Superior temporal gyrus (tissue), 1 donor: Measurements from ENCODE around the gene ARSG.
A peak's percentile ranks its signal among the peaks of the same experiment; 100 is the strongest.
"Not testable (repeated sequence)": the region's sequence is repeated elsewhere in the genome, so short reads cannot be mapped to it uniquely, and the experiment has no call there.

Source experiments
- DNase-seq: peaks from one replicate; pipeline ENCODE4 v3.0.0-alpha.2; 2016; ENCODE audit errors: extremely low spot score

Gene ARSG

GRCh38 chr17:68290955-68291835, at the start of gene ARSG, which contains the start of gene SLC16A6:
Gene ARSG (plus strand): TSS chr17:68291495. CDS start chr17:68307494, 15,999 bp downstream.
Gene SLC16A6 (minus strand): TSS chr17:68291127. CDS start chr17:68278320, 12,807 bp downstream.
- no peak for DNase-seq

- no peak for DNase-seq
These were observed 44.8 kb upstream of the ARSG start for GRCh38 chr17:68246271-68247028.

GRCh38 chr17:68247445-68248198, 43.7 kb upstream of the ARSG start, which contains the start of gene AMZ2:
Gene AMZ2 (plus strand): TSS chr17:68248043. CDS start chr17:68250188, 2,145 bp downstream.
- DNase-seq: peak; percentile 97

- peak; percentile 68 for DNase-seq
These were observed 43.0 kb upstream of the ARSG start for GRCh38 chr17:68248199-68248825.

GRCh38 chr17:68248891-68249290, 42.4 kb upstream of the ARSG start:
- DNase-seq: no peak

GRCh38 chr17:68249354-68249765, 41.9 kb upstream of the ARSG start:
- DNase-seq: no peak

GRCh38 chr17:68253426-68253825, 37.9 kb upstream of the ARSG start:
- not testable (repeated sequence) for DNase-seq

- DNase-seq: no peak
These were observed 36.1 kb upstream of the ARSG start for GRCh38 chr17:68255151-68255550.

GRCh38 chr17:68255731-68256538, 35.4 kb upstream of the ARSG start:
- no peak for DNase-seq

- DNase-seq: not testable (repeated sequence)
These were observed 34.6 kb upstream of the ARSG start for GRCh38 chr17:68256701-68257100.

GRCh38 chr17:68257934-68258333, 33.4 kb upstream of the ARSG start:
- DNase-seq: no peak

GRCh38 chr17:68258890-68259647, 32.2 kb upstream of the ARSG start:
- not testable (repeated sequence) for DNase-seq

- DNase-seq: not testable (repeated sequence)
These were observed 31.7 kb upstream of the ARSG start for GRCh38 chr17:68259648-68259951.

GRCh38 chr17:68260051-68260762, 31.1 kb upstream of the ARSG start:
- no peak for DNase-seq

GRCh38 chr17:68262467-68262866, 28.8 kb upstream of the ARSG start:
- DNase-seq: not testable (repeated sequence)

- peak; percentile 69 for DNase-seq
These were observed 28.1 kb upstream of the ARSG start for GRCh38 chr17:68263101-68263681.

- not testable (repeated sequence) for DNase-seq
These were observed 25.5 kb upstream of the ARSG start for GRCh38 chr17:68265833-68266232.

- DNase-seq: no peak
These were observed 17.6 kb upstream of the ARSG start for GRCh38 chr17:68273722-68274121.

GRCh38 chr17:68276339-68276738, 15.0 kb upstream of the ARSG start:
- not testable (repeated sequence) for DNase-seq
